Gastroesophageal sphincter (tissue), 3 donors: ENCODE results near the gene TMEM255A.

Experiments
- POLR2A ChIP-seq, 2 donors: fragments of 450-650 bp; IDR thresholded peaks; one replicate each; pipeline ENCODE4 v1.6.1; 2017; ENCODE audit warnings: antibody characterized with exemption in 2 of 2, mild to moderate bottlenecking in 2 of 2, moderate library complexity in 1 of 2
- TF ChIP-seq, protein P1 (sequence below), 4 experiments: fragments of 200-600 bp in 2 of 4; fragments of 450-650 bp in 2 of 4; sonication (generic) in 1 of 4; IDR thresholded peaks; one replicate each; pipeline ENCODE4 v1.5.1; 2017 to 2019; ENCODE audit warnings: antibody characterized with exemption in 4 of 4, mild to moderate bottlenecking in 2 of 4, moderate library complexity in 2 of 4

DNA sequence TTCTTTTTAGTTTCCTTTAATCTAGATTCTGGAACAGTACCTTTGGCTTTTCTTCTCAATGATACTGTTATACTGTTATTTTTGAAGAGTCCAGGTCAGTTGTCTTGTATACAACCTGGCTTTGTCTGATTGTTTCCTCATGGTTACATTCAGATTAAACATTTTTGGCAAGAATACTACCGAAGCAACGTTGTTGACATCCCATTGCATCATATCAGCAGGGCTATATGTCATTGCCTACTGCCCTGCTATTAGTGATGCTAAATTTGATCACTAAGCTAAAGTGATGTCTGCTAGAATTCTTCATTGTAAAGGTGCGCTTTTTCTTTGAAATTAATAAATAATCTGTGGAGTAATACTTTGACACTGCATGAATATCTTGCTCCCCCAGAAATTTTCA, 44.8 kb upstream of the TMEM255A start:
- TF ChIP-seq, protein P1, sequence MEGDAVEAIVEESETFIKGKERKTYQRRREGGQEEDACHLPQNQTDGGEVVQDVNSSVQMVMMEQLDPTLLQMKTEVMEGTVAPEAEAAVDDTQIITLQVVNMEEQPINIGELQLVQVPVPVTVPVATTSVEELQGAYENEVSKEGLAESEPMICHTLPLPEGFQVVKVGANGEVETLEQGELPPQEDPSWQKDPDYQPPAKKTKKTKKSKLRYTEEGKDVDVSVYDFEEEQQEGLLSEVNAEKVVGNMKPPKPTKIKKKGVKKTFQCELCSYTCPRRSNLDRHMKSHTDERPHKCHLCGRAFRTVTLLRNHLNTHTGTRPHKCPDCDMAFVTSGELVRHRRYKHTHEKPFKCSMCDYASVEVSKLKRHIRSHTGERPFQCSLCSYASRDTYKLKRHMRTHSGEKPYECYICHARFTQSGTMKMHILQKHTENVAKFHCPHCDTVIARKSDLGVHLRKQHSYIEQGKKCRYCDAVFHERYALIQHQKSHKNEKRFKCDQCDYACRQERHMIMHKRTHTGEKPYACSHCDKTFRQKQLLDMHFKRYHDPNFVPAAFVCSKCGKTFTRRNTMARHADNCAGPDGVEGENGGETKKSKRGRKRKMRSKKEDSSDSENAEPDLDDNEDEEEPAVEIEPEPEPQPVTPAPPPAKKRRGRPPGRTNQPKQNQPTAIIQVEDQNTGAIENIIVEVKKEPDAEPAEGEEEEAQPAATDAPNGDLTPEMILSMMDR (IDR thresholded peaks at IDR 0.05) = no peak
- TF ChIP-seq POLR2A (IDR thresholded peaks at IDR 0.05) = no peak
